Neuronal stem cell (in vitro differentiated cells): Measurements from ENCODE around the gene RRP1B.

ENCODE experiments used
- DNase-seq: peaks from one replicate; pipeline ENCODE4 v3.0.0-alpha.2; 2013; ENCODE audit warnings: low spot score
- H2AFZ ChIP-seq: one replicate; pipeline ENCODE4 v1.6.1; 2013; ENCODE audit warnings: mild to moderate bottlenecking, low read length, inconsistent platforms
- H2AK5ac ChIP-seq: 2 replicates; pipeline ENCODE4 v1.6.1; 2013; ENCODE audit warnings: low read depth, mild to moderate bottlenecking, inconsistent platforms, low read length, moderate library complexity, mixed read lengths
- H2BK120ac ChIP-seq: 2 replicates; pipeline ENCODE4 v1.6.1; 2013; ENCODE audit warnings: low read depth, mild to moderate bottlenecking, inconsistent platforms, low read length, moderate library complexity, mixed read lengths
- H2BK12ac ChIP-seq: one replicate; pipeline ENCODE4 v1.6.1; 2013; ENCODE audit warnings: low read length, inconsistent platforms
- H2BK15ac ChIP-seq: 2 replicates; pipeline ENCODE4 v1.6.1; 2013; ENCODE audit warnings: mild to moderate bottlenecking, low read length, inconsistent platforms, mixed read lengths
- H2BK5ac ChIP-seq: one replicate; pipeline ENCODE4 v1.6.1; 2013; ENCODE audit warnings: inconsistent platforms, mild to moderate bottlenecking, low read length, moderate library complexity
- H3K14ac ChIP-seq: one replicate; pipeline ENCODE4 v1.6.1; 2013; ENCODE audit warnings: low read length, inconsistent platforms
- H3K18ac ChIP-seq: 2 replicates; pipeline ENCODE4 v1.6.1; 2013; ENCODE audit warnings: low read length, inconsistent platforms
- H3K23ac ChIP-seq: 2 replicates; pipeline ENCODE4 v1.6.1; 2013; ENCODE audit warnings: low read depth, mild to moderate bottlenecking, mixed read lengths, low read length, inconsistent platforms; ENCODE audit not compliant: poor library complexity
- H3K27ac ChIP-seq: replicated peaks from 3 replicates; pipeline ENCODE4 v1.5.1; 2013; ENCODE audit warnings: low read length, inconsistent platforms
- H3K27me3 ChIP-seq, 3 experiments: 2 replicates each; pipeline ENCODE4 v1.6.1; 2013; ENCODE audit warnings: low read length in 3 of 3, mild to moderate bottlenecking in 2 of 3, inconsistent platforms in 1 of 3, low read depth in 1 of 3, mixed read lengths in 1 of 3, moderate library complexity in 1 of 3; ENCODE audit not compliant: control insufficient read depth in 3 of 3, insufficient read depth in 3 of 3
- H3K36me3 ChIP-seq, 2 donors: replicated peaks in 1 of 2; 2 replicates each; pipeline ENCODE4 v1.6.1; 2013; ENCODE audit warnings: low read length in 2 of 2; ENCODE audit not compliant: control insufficient read depth in 2 of 2, insufficient read depth in 2 of 2
- H3K4ac ChIP-seq: 2 replicates; pipeline ENCODE4 v1.6.1; 2013; ENCODE audit warnings: inconsistent platforms, mild to moderate bottlenecking, low read length, moderate library complexity
- H3K4me1 ChIP-seq, 2 donors: 1 replicate in 1 of 2; 2 replicates in 1 of 2; pipeline ENCODE4 v1.6.1; 2013; ENCODE audit warnings: low read length in 2 of 2, low read depth in 1 of 2; ENCODE audit not compliant: control insufficient read depth in 2 of 2, insufficient read depth in 1 of 2
- H3K4me2 ChIP-seq: one replicate; pipeline ENCODE4 v1.6.1; 2013; ENCODE audit warnings: mild to moderate bottlenecking, low read length, inconsistent platforms; ENCODE audit not compliant: insufficient read depth, poor library complexity, severe bottlenecking
- H3K4me3 ChIP-seq, 2 donors: 2 replicates each; pipeline ENCODE4 v1.5.1; 2013; ENCODE audit warnings: low read length in 2 of 2, mild to moderate bottlenecking in 2 of 2, inconsistent platforms in 1 of 2, moderate library complexity in 1 of 2
- H3K79me1 ChIP-seq: one replicate; pipeline ENCODE4 v1.6.1; 2013; ENCODE audit warnings: low read depth, mild to moderate bottlenecking, inconsistent platforms, low read length, moderate library complexity
- H3K9ac ChIP-seq: one replicate; pipeline ENCODE4 v1.6.1; 2013; ENCODE audit warnings: mild to moderate bottlenecking, low read depth, low read length, inconsistent platforms; ENCODE audit not compliant: poor library complexity
- H3K9me3 ChIP-seq, 2 donors: replicated peaks in 1 of 2; 2 replicates each; pipeline versions ENCODE3 to v1.6.1; 2013; ENCODE audit warnings: low read length in 2 of 2, mild to moderate bottlenecking in 2 of 2, inconsistent platforms in 1 of 2, low read depth in 1 of 2, mixed read lengths in 1 of 2, moderate library complexity in 1 of 2; ENCODE audit not compliant: control insufficient read depth in 2 of 2, insufficient read depth in 1 of 2
- H4K8ac ChIP-seq: one replicate; pipeline ENCODE4 v1.6.1; 2013; ENCODE audit warnings: low read depth, mild to moderate bottlenecking, inconsistent platforms, low read length, moderate library complexity
- H4K91ac ChIP-seq: one replicate; pipeline ENCODE4 v1.6.1; 2013; ENCODE audit warnings: low read length, low read depth, mild to moderate bottlenecking, inconsistent platforms; ENCODE audit not compliant: poor library complexity
- WGBS, 2 donors: extraction: QIAGEN DNeasy Blood & Tissue Kit; methylation state at CpG; one replicate each; pipeline ENCODE4 v1.1.7; 2013; ENCODE audit warnings: missing lambda C conversion rate in 2 of 2, mixed read lengths in 1 of 2; ENCODE audit not compliant: insufficient read length in 2 of 2, insufficient replicate concordance in 1 of 2; ENCODE audit errors: extremely low coverage in 2 of 2; 5-methylcytosine and 5-hydroxymethylcytosine counted together

Gene RRP1B

DNA sequence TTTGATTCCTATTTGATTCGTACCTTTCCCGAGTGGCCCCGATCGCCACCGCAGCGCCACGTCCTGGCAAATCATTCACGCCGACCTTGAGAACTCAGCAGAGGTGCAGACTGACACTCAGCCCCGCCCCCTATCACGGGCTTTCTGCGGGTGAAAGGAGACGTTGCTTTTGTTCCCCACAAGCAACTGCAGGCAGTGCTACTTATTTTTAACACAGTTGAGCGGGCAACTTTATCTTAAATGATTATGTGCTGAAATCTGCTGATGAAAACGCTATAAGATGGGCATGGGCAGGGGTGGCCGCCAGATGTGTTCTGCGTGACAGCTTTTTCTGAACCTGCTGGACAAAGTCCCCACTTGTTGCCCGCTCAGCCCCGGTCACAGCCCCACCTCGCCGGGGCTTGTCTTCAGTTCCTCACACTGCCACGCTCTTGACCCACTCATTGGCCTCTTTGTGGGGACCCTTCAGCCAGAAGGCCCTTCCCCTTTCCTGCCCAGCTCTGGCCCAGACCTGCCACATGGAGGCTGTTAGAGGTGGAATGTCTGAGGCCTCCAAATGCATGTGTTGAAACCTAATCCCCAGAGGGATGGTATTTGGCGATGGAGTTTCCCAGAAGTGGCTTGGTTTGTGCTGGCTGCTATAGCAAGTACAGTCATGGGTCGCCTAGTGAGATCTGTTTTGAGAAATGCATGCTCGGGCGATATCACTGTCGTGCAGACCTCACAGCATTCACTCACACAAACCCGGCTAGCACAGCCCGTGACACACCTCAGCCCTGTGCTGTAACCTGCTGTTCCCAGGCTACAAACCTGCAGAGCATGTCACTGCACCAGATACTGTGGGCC is 43.9 kb downstream of the RRP1B start:
- Histone ChIP-seq H3K4me1 (peaks cover 15 to 25% of the 10 kb centered on the region in 2 donors), H3K23ac (peak overlapping the region; percentile 95), H2AFZ (peak overlapping the region; percentile 79), H3K9ac (peak overlapping the region; percentile 0), H3K27me3 (no peaks in the 10 kb centered on the region), H2BK12ac (no peak overlapping the region), H3K4me2 (no peak overlapping the region), H3K14ac (no peak overlapping the region), H2BK120ac (no peak overlapping the region), H3K79me1 (no peaks in the 10 kb centered on the region), H4K91ac (no peak overlapping the region), H3K4me3 (no peak overlapping the region), H2AK5ac (peak overlapping the region; percentile 68), H2BK5ac (no peak overlapping the region), H3K36me3 (no peaks in the 10 kb centered on the region), H4K8ac (no peak overlapping the region), H3K4ac (no peak overlapping the region), H3K18ac (peak overlapping the region; percentile 64), H2BK15ac (no peak overlapping the region), H3K9me3 (no peaks in the 10 kb centered on the region), H3K27ac (no peak overlapping the region)
- no peak for DNase-seq
- no CpG with 5 or more reads among the region's 29 CpGs for WGBS, 2 donors

DNA sequence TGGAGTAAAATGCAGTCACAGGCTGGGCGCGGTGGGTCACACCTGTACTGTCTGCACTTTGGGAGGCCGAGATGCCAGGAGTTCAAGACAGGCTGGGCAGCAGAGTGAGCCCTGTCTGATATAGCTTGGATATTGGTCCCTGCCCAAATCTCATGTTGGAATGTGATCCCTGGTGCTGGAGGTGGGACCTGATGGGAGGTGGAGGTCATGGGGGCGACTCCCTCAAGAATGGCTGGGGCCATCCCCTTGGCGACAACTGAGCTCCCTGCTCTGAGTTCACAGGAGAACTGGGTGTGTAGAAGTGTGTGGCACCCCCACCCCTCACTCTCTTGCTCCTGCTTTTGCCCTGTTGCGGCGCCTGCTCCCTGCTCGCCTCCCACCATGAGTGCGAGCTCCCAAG is 48.1 kb downstream of the RRP1B start:
- Histone ChIP-seq H3K36me3 (no peaks in the 10 kb centered on the region), H2BK12ac (no peak overlapping the region), H2AK5ac (no peak overlapping the region), H3K23ac (no peak overlapping the region), H3K27ac (no peak overlapping the region), H3K9me3 (no peaks in the 10 kb centered on the region), H3K18ac (no peak overlapping the region), H3K4me3 (no peak overlapping the region), H4K8ac (no peak overlapping the region), H3K14ac (no peak overlapping the region), H3K9ac (no peak overlapping the region), H3K4me1 (peaks cover 12% of the 10 kb centered on the region in 2 donors), H2BK120ac (no peak overlapping the region), H2BK15ac (peak overlapping the region; percentile 26), H3K79me1 (peaks cover 3% of the 10 kb centered on the region), H4K91ac (no peak overlapping the region), H3K4ac (peak overlapping the region; percentile 6), H2AFZ (no peak overlapping the region), H3K4me2 (peak overlapping the region; percentile 11), H2BK5ac (no peak overlapping the region), H3K27me3 (peaks cover 0 to 2% (median 0%) of the 10 kb centered on the region in 3 experiments)
- DNase-seq = no peak
- no CpG with 5 or more reads among the region's 9 CpGs for WGBS, 2 donors

DNA sequence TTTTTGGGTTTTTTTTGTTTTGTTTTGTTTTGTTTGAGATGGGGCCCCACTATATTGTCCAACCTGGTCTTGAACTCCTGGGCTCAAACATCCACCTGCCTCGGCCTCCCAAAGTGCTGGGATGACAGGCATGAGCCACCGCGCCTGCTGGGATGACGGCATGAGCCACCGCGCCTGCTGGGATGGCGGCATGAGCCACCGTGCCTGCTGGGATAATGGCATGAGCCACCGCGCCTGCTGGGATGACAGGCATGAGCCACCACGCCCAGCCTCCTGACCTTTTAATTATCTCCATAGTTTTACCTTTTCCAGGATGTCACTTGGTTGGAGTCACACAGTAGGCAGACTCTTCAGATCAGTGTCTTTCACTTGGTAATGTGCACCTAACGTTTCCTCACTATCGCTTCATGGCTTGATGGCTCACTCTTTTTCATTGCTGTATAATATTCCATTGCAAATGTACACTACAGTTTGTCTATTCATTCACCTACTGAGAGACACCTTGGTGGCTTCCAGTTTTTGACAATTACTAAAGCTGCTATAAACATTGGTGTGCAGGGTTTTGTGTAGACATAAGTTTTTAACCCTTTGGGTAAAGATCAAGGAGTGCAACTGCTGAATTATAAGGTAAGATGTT is 49.5 kb downstream of the RRP1B start:
- Histone ChIP-seq H3K27me3 (peaks cover 0 to 7% (median 0%) of the 10 kb centered on the region in 3 experiments), H2BK120ac (no peak overlapping the region), H3K14ac (no peak overlapping the region), H3K4ac (no peak overlapping the region), H2AFZ (no peak overlapping the region), H4K91ac (no peak overlapping the region), H3K4me2 (no peak overlapping the region), H3K9me3 (no peaks in the 10 kb centered on the region), H3K36me3 (no peaks in the 10 kb centered on the region), H3K79me1 (peaks cover 3% of the 10 kb centered on the region), H3K23ac (no peak overlapping the region), H2BK15ac (no peak overlapping the region), H4K8ac (peak overlapping the region; percentile 86), H2BK5ac (no peak overlapping the region), H3K18ac (no peak overlapping the region), H2AK5ac (peak overlapping the region; percentile 27), H3K4me1 (no peaks in the 10 kb centered on the region), H3K9ac (no peak overlapping the region), H3K4me3 (no peak overlapping the region), H2BK12ac (no peak overlapping the region), H3K27ac (no peak overlapping the region)
- no CpG with 5 or more reads among the region's 13 CpGs for WGBS, 2 donors
- no peak for DNase-seq

DNA sequence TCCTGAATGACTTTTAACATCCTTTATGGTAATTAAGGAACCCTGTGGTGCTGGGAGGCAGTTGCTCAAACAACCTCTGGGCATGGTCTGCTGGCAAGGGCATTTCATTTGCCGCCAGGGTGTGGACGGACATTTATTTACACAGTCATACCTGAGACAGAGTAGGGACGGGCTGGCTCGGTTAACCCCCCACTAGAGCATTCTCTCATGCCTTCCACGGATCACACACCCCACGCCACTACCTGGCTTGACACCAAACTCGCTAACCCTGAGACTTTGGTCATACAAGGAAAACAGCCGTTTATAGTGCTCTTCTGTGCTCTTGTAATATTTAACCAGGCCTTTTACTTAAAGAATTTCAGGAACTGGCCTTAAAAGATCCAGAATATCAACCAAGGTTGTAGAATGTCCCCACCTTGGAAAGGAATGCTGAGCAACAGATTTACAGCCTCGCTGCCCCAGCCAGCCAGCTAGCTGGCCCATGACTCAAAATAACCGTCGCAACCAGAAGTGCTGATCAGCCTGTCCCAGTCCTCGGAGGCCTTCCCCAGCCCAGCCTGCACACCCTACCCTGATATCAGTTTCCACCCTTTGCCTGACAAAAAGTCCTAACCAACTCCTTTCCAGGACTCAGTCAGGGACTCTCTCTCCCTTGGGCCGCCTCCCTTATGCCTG is 53.0 kb downstream of the RRP1B start:
- Histone ChIP-seq H4K91ac (no peak overlapping the region), H3K4me2 (no peak overlapping the region), H3K79me1 (peaks cover 3% of the 10 kb centered on the region), H3K36me3 (no peaks in the 10 kb centered on the region), H2AFZ (no peak overlapping the region), H3K27ac (no peak overlapping the region), H2BK12ac (no peak overlapping the region), H3K27me3 (peaks cover 0 to 7% (median 0%) of the 10 kb centered on the region in 3 experiments), H3K4me3 (no peak overlapping the region), H2BK15ac (peak overlapping the region; percentile 11), H2BK120ac (no peak overlapping the region), H3K9me3 (no peaks in the 10 kb centered on the region), H3K4ac (no peak overlapping the region), H3K9ac (no peak overlapping the region), H4K8ac (no peak overlapping the region), H3K23ac (no peak overlapping the region), H2BK5ac (no peak overlapping the region), H2AK5ac (no peak overlapping the region), H3K14ac (no peak overlapping the region), H3K18ac (no peak overlapping the region), H3K4me1 (no peaks in the 10 kb centered on the region)
- no peak for DNase-seq
- no CpG with 5 or more reads among the region's 13 CpGs for WGBS, 2 donors
